Hepatocyte (in vitro differentiated cells): ENCODE data around the gene TRIM37.

ENCODE experiments used
- EZH2 ChIP-seq: fragments of 200-600 bp; sonication (generic); IDR thresholded peaks from 2 replicates; pipeline ENCODE4 v1.6.1; 2016; ENCODE audit warnings: antibody characterized with exemption, mild to moderate bottlenecking, borderline replicate concordance
- EZH2phosphoT487 ChIP-seq: fragments of 200-600 bp; sonication (generic); IDR thresholded peaks from one replicate; pipeline ENCODE4 v1.6.1; 2018; ENCODE audit warnings: antibody characterized with exemption, mild to moderate bottlenecking, low read depth, moderate library complexity; ENCODE audit not compliant: unreplicated experiment, severe bottlenecking
- TF ChIP-seq, protein P1 (sequence below): fragments of 200-600 bp; sonication (generic); IDR thresholded peaks from 2 replicates; pipeline ENCODE4 v1.5.1; 2016; ENCODE audit warnings: antibody characterized with exemption, mild to moderate bottlenecking; ENCODE audit not compliant: poor library complexity

- TF ChIP-seq, protein P1, sequence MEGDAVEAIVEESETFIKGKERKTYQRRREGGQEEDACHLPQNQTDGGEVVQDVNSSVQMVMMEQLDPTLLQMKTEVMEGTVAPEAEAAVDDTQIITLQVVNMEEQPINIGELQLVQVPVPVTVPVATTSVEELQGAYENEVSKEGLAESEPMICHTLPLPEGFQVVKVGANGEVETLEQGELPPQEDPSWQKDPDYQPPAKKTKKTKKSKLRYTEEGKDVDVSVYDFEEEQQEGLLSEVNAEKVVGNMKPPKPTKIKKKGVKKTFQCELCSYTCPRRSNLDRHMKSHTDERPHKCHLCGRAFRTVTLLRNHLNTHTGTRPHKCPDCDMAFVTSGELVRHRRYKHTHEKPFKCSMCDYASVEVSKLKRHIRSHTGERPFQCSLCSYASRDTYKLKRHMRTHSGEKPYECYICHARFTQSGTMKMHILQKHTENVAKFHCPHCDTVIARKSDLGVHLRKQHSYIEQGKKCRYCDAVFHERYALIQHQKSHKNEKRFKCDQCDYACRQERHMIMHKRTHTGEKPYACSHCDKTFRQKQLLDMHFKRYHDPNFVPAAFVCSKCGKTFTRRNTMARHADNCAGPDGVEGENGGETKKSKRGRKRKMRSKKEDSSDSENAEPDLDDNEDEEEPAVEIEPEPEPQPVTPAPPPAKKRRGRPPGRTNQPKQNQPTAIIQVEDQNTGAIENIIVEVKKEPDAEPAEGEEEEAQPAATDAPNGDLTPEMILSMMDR, result no peak
- TF ChIP-seq EZH2 (no peak), EZH2phosphoT487 (no peak)
These were observed 159.3 kb downstream of the TRIM37 start for GRCh38 chr17:58947411-58947810.
